ENCODE data around the gene C4BPA.

The C4BPA gene

GRCh38 chr1:207124389-207124788 is 20.4 kb downstream of the C4BPA start:
- DNase-seq (ENCODE audit: low read depth in 3 of 3) = no peak

GRCh38 chr1:207128336-207128921 is 24.4 kb downstream of the C4BPA start:
- DNase-seq (ENCODE audit: low read depth in 3 of 3) = no peak

- no peak for DNase-seq (ENCODE audit: low read depth in 3 of 3)
These were observed 25.0 kb downstream of the C4BPA start for GRCh38 chr1:207129053-207129452.

GRCh38 chr1:207130252-207131036 is 26.4 kb downstream of the C4BPA start:
- DNase-seq (ENCODE audit: low read depth in 3 of 3) = no peak

GRCh38 chr1:207131163-207131562 is 27.1 kb downstream of the C4BPA start:
- DNase-seq (ENCODE audit: low read depth in 3 of 3) = no peak

- DNase-seq (ENCODE audit: low read depth in 3 of 3) = no peak
These were observed 30.5 kb downstream of the C4BPA start for GRCh38 chr1:207134581-207134980.

GRCh38 chr1:207139616-207140015 is 35.6 kb downstream of the C4BPA start:
- no peak for DNase-seq (ENCODE audit: low read depth in 3 of 3)

- DNase-seq (ENCODE audit: low read depth in 3 of 3) = no peak
These were observed 36.5 kb downstream of the C4BPA start for GRCh38 chr1:207140536-207140935.

GRCh38 chr1:207145401-207146058 is 41.5 kb downstream of the C4BPA start:
- DNase-seq (ENCODE audit: low read depth in 3 of 3) = no peak

GRCh38 chr1:207151920-207152319 is 47.9 kb downstream of the C4BPA start:
- DNase-seq (ENCODE audit: low read depth in 3 of 3) = no peak

- DNase-seq (ENCODE audit: low read depth in 3 of 3) = no peak
These were observed 48.9 kb downstream of the C4BPA start for GRCh38 chr1:207152792-207153468.

- DNase-seq (ENCODE audit: low read depth in 3 of 3) = no peak
These were observed 51.0 kb downstream of the C4BPA start for GRCh38 chr1:207155028-207155427.

- no peak for DNase-seq (ENCODE audit: low read depth in 3 of 3)
These were observed 52.1 kb downstream of the C4BPA start for GRCh38 chr1:207156095-207156494.

- DNase-seq (ENCODE audit: low read depth in 3 of 3) = no peak
These were observed 52.8 kb downstream of the C4BPA start for GRCh38 chr1:207156826-207157225.

- no peak for DNase-seq (ENCODE audit: low read depth in 3 of 3)
These were observed 60.1 kb downstream of the C4BPA start for GRCh38 chr1:207164086-207164485.

GRCh38 chr1:207172321-207172720 is 68.3 kb downstream of the C4BPA start:
- no peak for DNase-seq (ENCODE audit: low read depth in 3 of 3)

- DNase-seq (ENCODE audit: low read depth in 3 of 3) = no peak
These were observed 68.9 kb downstream of the C4BPA start for GRCh38 chr1:207172885-207173284.

- no peak for DNase-seq (ENCODE audit: low read depth in 3 of 3)
These were observed 69.4 kb downstream of the C4BPA start for GRCh38 chr1:207173396-207173795.

GRCh38 chr1:207174913-207175312 is 70.9 kb downstream of the C4BPA start:
- no peak for DNase-seq (ENCODE audit: low read depth in 3 of 3)

GRCh38 chr1:207179036-207179435 is 75.0 kb downstream of the C4BPA start:
- no peak for DNase-seq (ENCODE audit: low read depth in 3 of 3)

- DNase-seq (ENCODE audit: low read depth in 3 of 3) = no peak
These were observed 77.8 kb downstream of the C4BPA start for GRCh38 chr1:207181847-207182246.

GRCh38 chr1:207186503-207186902 is 82.5 kb downstream of the C4BPA start:
- DNase-seq (ENCODE audit: low read depth in 3 of 3) = no peak
